ENCODE measurements around the gene NTM. TPM values are rescaled to one million over a fixed set of nuclear protein-coding genes. Genes with fewer than 3 reads are reported as not detected.
A peak's percentile ranks its signal among the peaks of the same experiment; 100 is the strongest.

NTM gene
- total RNA-seq, 1 donor from 2014 or later, result 10.8 TPM

DNA sequence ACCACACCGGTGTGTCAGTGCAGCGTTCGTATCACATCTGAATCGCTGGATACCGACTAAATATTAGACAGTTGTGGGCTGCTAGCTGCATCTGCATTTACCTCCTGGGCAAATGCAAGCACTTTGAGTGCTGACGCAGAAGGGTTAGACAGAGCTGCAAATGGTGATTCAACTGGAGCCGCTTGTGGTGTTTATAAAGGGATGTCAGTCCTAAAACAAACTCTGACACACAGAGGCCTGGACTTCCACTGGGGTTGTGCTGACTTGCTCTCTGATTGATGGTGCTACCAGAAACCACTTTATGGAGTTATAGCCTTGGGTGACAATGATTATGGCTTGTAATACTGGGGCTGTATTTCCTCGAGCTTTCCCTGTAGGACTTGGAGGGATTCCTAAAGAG lies 374.4 kb downstream of the NTM start:
- DNase-seq, result no peak

DNA sequence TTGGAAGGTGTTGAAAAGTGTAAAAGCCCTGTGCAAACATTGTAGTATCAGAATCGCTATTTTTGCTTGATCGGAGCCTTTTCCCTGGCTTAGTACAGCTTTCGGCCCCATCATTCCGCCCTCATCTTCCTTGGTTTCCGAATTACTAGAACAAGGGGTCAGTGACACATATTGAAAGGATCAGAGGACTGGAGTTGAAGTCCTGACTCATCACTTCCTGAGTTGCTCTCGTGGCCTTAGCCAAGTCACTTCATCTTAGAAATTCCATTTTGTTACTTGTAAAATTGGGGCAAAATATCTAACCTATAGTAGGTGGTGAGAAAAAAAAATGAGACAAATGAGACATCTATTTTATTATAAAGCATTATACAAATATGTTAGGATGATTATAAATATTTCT lies 375.0 kb downstream of the NTM start:
- no peak for DNase-seq

DNA sequence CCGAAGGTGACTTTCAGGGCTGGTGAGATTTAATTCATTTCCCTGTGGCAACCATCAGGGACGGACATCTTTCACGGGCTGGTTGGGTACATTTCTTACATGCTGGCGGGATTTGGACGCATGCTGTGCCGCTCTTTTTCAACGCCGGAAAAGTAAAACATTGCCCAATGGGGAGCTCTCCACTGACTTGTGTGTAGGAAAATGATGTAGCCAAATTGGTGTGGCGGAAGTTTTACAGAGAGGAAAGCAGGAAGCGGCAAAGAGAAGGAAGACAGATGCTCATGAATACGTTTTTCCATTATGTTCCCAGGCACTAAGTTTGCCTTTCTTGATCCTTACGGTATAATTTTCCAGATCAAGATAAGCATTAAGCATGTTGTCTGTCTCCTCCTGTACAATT lies 375.8 kb downstream of the NTM start:
- no peak for DNase-seq

DNA sequence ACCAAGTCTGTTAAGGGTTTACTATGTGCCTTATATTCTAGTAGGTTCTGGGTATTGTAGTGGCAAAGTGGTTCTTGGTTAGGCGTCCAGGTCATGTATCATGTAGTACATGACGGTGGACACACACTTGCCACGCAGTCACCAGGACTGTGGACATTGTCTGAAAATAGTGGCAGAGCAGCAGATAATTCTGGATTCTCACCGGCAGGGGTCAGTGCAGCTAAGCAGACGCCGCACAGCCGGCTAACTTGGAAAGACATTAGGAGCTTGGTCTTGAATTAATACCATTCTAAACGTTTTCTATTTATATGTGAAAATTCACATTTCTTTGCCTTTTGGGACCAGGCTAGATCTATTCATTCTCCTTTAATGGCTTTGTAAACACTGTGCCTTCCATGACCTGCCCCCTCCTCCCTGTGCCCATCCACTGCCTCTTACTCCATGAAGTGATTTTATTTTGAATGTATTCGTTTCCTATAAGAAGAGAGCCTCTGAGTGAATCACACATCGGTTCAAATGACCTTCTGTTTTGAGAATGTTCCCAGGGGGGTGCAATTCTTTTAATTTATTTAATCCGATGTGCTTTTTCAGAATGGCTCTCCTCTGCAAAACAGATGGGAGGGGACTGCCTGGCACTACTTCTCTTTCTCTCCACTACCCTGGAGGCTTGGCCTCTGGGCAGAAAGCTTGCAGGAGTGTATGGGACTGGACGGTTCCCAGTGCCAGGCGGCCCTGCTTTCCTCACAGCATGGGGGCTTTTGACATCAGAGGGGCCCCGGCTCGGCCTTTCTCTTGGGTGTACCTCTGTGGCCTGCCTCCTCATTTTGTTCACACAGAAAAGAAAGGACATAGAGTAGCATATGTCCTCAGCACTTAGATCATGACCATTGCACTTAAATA lies 378.0 kb downstream of the NTM start:
- DNase-seq, result peak; percentile 68

DNA sequence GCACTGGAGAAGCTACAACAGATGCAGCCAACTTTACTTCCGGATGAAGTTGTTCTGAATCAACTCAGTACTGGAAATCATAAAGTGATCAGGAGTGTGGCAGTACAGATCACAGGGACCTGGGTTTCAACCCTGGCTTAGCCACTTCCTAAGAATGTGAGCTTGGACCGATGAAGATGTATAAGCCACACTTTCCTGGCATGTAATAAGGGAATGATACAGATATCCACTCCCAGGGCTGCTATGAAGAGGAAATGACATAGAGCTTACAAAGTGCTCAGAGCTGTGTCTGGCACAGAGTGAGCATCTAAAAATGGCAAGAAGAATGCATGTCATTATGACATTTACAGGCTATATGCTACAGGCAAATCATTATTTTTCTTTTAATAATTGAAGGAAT lies 378.7 kb downstream of the NTM start:
- peak; percentile 52 for DNase-seq

DNA sequence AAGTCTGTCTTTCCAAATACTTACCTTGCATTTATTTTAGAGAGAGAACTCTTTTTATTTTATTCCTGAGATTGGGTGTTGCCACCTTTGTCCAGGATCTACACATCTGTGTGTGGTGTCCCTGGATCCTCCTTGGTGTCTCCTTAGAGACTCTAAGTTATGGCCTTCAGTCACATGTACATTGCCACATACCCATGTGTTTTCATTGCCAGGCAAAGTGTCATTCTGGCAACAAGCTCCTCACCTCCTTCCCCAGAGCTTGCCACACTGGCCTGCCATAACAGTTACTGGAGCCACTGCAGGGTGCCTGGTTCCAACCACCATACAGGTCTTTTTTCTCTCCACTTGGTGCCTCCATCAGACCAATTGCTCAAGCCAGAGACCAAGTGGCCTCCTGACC lies 379.7 kb downstream of the NTM start:
- no peak for DNase-seq

DNA sequence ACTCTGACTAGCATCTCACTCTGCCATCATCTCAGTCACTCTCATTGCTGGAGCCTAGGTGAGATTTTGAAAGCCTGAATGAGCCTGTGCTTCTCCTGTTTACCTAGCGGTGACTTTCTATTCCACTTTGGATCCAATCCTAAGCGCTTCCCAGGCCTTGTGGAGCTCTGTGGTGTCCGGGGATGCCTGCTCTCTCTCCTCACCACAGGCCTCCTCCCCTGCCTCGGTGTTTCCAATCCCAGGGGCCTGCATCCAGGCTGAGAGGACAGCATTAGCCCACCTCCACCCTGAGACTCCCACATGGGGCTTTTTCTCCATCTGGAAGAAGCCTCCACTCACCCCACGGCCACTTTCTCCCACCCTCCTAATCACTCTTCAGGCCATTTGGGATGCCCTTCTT lies 380.3 kb downstream of the NTM start:
- no peak for DNase-seq

DNA sequence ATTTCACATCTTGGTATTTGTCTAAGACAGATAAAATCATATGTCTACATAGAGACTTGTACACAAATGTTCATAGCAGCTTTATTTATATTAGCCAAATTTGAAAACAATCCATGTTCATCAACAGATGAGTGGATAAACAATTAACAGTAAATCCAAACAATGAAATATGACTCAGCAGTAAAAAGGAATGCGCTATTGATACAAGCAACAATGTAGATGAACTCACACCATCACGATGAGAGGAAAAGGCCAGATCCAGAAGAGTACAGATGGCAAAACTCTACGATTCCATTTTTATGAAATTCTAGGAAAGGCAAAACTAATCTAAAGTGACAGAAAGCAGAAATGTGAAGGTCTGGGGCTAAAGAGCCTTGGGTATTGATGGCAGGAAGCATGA lies 384.3 kb downstream of the NTM start:
- DNase-seq, result peak; percentile 25

DNA sequence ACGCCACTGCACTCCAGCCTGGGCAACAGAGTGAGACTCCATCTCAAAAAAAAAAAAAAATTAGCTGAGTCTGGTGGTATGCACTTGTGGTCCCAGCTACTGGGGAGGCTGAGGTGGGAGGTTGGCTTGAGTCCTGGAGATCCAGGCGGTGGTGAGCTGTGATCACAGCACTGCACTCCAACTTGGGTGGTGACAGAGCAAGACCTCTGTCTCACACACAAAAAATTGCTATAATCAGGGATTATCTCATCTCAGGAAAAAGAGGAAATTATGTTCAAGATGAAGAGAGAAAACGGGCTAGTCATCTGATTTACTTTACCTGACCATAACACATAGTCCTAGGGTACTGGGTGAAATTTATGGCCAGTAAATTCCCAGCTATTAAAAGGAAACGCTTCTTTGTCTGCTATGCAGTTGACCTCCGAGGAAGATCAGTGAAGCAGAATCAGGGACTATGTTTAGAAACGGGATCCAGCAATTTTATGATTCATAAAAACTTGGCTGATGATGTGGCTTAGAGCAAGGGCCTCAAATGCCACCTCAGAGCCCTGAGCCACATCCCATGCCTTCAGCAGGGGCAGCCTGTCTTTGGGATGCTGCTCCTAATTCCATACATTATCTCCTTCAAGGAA lies 386.2 kb downstream of the NTM start:
- DNase-seq, result no peak

DNA sequence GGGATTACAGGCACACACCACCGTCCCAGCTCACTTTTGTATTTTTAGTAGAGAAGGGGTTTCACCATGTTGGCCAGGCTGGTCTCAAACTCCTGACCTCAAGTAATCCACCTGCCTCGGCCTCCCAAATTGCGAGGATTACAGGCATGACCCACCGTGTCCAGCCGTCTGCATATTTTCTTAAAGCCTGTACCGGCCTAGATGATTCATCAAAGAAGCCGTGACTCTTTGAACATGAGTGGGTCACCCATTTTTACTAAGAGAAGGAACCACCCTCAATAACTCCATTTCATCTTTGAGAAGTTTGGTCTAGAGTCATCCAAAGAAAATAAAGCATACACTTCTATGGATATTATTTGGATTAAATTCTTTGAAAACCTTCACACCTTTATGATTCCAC lies 388.3 kb downstream of the NTM start:
- DNase-seq, result no peak

DNA sequence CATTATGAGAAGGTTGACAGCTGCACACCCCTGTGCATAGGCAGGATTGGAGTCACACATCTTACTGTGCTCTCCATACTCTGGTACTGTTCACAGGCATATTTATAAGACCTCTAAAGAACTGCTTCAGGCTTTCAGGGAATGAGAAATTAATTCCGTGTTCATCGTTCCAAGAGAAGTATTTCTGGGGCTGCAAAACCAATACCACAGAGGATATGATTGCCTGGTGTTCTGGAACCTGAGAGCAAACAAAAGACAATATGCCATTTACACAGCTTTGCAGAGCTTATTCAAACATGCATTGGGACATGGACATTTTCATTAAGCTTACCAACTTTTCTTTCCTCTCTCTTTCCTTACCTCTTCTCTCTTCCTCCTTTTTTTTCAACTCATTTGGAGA lies 388.7 kb downstream of the NTM start:
- no peak for DNase-seq

DNA sequence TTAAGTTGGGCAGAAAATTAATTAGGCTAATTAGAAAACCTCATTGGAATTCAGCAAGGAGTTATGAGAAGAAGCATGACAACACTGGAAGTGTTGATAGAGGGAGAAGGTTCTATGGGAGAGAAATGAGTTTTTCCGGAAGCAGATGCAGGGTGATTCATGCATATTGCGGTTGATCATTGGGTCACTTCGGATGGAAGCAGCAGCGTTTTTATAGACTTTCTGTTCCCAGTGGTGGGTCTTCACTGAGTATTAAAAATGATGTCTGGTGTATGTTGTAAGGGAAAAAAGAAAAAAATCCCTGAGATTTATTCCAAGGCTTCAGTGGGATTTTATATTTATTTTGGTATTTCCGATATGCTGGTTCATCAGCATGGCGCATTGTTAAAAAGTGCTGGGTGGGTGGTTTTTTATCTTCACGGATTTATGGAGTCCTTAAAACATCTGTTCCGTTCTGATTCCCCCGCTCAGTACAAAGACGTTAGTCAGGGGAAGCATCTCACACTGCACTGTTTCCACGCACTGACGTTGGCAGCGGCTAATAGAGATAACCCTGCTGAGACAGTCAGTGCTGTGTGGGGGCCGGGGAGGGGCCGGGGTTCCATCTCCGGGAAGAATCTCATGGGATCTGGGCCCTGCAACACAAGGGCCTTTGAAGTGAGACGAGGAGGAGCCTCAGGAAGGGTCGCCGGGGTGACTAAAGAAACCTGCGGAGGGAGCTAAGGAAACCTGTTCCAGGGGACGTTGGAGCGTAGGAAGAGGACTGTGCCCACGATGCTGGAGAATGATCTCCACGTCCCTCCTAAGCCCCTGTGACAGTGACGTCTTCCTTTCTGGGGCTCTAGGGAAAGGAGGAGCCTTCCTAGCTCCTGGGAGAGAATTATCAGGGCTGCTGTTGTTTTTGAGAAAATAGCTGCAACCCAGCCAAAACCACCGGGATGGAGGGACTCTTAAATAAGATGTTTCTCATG lies 390.0 kb downstream of the NTM start:
- DNase-seq, result no peak

DNA sequence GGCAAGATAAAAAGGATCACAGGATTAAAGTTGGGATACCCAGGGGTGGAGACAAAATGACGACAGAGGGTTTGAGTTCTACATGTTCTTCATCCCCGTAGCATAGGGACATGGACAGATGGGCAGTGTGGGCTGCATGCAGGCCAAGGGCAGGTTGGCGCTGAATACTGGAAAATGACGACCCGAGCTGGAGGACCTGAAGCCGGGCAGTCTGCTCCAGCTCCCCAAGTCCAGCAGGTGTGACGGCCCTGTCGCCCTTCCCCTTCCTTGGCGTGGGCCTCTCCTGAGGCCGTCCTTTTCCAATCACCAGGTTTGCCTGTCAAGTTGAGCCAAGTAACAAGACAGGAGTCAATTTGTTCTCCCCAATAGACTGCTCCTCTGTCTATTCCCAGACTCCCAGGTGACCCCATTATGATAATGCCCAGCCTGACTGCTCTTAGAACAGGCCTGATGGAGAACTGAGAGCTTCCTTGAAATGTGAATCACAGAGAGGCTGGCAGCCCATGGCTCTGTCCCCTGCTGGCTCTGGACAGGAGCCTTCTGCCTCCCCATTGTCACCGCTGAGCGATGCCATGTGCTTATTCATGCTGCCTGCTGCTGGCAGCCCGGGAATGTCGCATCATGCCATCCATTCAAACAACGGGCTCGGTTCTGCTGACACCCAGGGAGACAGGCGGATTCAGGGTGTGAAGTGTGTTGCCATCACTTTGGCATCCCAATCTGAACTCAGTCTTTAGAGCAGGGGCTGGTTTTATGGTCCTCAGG lies 392.1 kb downstream of the NTM start:
- DNase-seq, result no peak

DNA sequence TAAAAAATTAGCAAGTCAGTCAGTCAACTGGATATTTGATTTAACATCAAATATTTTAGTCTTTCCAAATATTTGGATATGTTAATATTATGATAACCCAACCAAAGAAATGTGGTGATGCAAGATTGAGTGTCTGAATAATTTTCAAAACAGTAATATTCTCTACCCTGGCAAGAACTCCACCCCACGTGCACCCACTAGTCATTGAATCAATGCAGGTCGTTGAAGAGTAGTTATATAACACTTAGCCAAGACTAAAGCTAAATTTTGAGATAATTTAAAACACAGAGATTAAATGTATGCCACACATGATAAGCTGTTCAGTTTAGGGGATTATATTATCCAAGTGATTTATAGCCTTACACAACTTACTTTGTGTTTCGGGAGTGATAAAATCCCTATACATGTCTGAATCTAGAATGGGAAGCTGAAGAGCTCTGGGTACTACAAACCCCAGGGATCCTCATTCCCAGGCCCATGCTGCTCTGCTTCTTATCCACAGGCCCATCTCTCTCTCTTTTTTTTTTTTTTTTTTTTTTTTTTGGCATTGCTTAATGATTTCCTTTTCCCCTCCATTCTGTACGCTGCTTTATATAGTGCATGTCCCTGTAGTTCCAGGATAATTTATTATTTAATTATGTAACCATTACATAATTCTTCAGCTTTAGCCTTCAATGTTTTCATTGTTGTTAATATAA lies 392.9 kb downstream of the NTM start:
- DNase-seq, result no peak

DNA sequence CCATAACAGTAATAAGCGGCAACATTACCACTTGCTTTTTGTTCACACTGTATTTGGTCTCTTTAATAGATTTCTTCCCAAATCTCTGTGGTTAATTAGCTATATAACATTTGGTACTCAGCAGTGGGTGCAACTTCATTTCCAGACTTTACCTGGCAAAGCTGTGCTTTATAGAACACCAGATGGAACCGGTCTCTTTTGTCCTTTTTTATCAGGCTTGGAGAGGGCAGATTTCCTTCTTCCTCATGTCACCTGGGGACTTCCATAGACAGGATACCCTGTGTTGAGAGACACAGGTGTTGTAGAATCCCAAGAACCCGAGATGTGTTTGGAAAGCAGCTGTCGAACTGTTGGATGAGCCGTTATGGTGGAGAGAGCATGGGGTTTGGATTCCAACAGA lies 393.7 kb downstream of the NTM start:
- no peak for DNase-seq

DNA sequence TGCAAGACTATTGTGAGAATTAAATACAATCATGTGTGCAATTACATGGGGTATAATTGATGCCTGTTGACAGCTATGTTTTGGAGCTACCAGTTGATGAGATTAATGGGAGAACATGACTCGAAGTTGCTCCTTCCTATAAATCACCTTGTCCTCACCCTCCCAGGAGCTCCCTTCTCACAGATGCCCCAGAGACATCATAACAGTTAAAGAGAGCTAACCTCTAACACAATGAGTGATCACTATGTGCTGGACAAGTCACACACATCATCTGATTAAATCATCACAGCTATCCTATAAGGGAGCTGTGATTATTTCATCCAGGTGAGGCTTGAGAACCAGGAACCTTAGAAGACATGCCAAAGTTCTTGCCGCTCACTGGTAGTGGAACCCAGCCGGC lies 394.2 kb downstream of the NTM start:
- DNase-seq, result no peak

DNA sequence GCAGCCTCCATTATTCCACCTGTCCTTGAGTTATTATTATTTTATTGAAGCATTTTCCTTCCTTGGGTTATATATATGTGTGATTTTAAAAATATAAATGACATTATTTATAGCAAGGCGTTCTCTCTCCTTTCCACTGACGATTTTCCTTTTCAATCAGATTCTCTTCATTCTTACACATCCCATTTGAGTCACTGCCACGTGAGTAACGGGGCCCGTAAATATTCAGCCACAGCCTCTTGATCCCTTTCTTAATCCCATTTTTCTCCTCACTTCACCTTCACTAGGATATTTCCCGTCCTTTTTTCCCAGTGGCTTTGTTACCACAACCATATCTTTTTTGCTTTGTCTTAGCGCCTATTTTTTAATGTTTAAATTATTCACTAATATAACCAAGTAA lies 396.2 kb downstream of the NTM start:
- no peak for DNase-seq

DNA sequence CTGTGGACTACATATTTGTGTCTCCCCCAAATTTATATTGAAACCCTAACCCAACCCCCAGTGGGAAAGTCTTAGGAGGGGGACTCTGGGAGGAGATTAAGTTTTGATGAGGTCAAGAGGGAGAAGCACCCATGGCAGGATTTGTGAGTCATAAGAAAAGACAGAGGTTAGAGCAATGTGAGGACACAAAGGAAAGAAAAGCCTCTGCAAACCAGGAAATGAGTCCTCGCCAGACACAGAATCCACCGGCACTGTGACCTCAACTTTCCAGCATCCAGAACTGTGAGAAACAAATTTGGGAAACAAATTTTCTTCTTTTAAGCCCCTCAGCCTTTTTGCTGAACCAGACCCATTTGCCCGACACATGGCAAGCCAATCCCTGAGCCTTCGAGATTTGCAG lies 397.0 kb downstream of the NTM start:
- no peak for DNase-seq

DNA sequence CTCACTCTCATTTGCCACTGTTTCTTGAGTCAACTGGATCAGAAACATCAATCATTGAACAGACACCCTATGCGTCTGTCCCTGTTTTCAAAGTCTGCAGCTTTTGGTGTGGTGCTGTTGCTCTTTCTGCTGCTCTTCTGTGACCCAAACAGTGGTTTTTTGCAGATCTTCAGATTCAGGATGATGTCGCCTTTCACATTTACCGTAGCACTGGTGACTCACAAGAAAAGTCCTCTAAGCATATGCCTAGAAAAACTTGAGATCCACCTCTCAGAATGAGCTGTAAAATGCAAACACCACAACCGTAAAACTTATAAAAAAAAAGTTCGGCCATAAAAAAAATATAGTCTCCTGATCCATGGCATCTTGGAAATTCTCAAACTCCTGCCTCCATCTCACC lies 400.4 kb downstream of the NTM start:
- DNase-seq, result no peak

DNA sequence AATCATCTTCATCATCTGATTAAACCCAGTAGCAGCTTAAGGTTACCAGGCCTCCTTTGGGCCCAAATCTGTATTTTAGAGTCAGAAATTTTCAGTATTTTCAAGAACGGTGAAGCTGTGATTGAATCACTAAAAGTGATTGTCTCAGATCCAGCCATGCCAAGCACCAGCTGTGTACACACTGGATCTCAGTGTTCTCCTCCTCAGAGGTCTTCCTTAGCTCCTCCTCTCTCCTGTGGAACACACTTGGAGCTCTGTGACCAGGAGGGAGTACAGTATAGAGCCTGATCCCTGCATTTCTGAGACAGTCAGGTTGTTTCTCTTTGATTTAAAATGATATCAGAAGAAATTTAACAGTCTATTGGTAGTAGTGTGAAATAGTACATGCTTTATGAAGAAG lies 401.1 kb downstream of the NTM start:
- no peak for DNase-seq

DNA sequence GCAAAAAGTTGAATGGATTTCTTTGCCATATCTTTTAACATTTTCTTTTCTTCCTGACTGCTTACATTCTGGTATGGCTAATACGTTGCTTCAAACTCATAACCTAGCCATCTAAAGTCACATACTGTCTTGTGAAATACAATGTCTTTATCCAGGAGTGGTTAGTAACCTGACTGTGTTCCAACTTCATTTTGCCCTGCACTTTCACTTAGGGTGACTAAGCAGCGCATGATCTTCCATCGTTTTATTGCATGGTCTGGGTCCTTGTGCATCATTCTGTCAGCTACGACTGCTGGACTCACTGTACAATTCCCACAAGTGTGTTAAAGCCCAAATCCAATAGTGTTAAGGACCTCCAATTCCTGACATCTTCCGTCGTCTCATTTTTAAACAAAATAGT lies 403.2 kb downstream of the NTM start:
- no peak for DNase-seq

Data from skin of body (tissue), 2 donors.